BLaER1 (cell line): Measurements from ENCODE around the gene ABCA5.

Experiments used
- H3K27ac ChIP-seq: shearing (Covaris generic); formaldehyde crosslinking; 2 replicates; pipeline ENCODE4 v1.8.1; 2022
- H3K27me3 ChIP-seq: shearing (Covaris generic); formaldehyde crosslinking; 2 replicates; pipeline ENCODE4 v1.8.1; 2022
- H3K36me3 ChIP-seq: shearing (Covaris generic); formaldehyde crosslinking; 2 replicates; pipeline ENCODE4 v1.8.1; 2022
- H3K4me1 ChIP-seq: shearing (Covaris generic); formaldehyde crosslinking; 2 replicates; pipeline ENCODE4 v1.8.1; 2022
- H3K4me2 ChIP-seq: shearing (Covaris generic); formaldehyde crosslinking; 2 replicates; pipeline ENCODE4 v1.8.1; 2022
- H3K4me3 ChIP-seq: shearing (Covaris generic); formaldehyde crosslinking; 2 replicates; pipeline ENCODE4 v1.8.1; 2022
- H3K9ac ChIP-seq: shearing (Covaris generic); formaldehyde crosslinking; 2 replicates; pipeline ENCODE4 v1.8.1; 2022
- H3K9me3 ChIP-seq: shearing (Covaris generic); formaldehyde crosslinking; 2 replicates; pipeline ENCODE4 v1.8.1; 2022
- H4K20me1 ChIP-seq: shearing (Covaris generic); formaldehyde crosslinking; 2 replicates; pipeline ENCODE4 v1.8.1; 2022
- Cebpa-rat ChIP-seq: shearing (Covaris generic); IDR thresholded peaks from 2 replicates; pipeline ENCODE4 v1.8.1; 2022

ABCA5 gene

DNA sequence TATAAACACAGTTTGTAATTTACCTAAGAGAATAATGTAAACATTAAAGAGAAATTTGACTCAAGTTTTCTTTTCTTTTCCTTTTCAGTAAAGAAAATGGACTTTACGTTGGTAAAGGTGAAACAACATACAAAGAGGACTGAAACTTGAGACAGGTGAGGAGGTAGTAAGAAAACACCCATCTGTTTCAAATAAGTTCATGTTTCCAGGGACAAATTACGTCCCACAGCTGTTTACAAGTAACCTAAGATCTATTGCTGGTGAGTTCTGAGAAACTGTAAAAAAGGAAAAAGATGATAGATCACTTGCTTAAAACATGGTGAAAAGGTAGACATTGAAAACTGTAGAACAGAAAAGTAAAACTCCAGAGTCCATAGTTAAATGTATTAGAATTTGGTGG, 4.8 kb upstream of the ABCA5 start:
- Histone ChIP-seq H3K4me1 (peaks cover 6% of the 10 kb centered on the region; the same call in 1 of the 2 replicates), H3K36me3 (no peaks in the 10 kb centered on the region), H3K27ac (no peak overlapping the region), H3K4me3 (no peak overlapping the region), H3K4me2 (no peak overlapping the region), H3K27me3 (no peaks in the 10 kb centered on the region), H3K9ac (no peak overlapping the region), H4K20me1 (no peaks in the 10 kb centered on the region), H3K9me3 (no peaks in the 10 kb centered on the region)
- no peak for TF ChIP-seq Cebpa-rat

DNA sequence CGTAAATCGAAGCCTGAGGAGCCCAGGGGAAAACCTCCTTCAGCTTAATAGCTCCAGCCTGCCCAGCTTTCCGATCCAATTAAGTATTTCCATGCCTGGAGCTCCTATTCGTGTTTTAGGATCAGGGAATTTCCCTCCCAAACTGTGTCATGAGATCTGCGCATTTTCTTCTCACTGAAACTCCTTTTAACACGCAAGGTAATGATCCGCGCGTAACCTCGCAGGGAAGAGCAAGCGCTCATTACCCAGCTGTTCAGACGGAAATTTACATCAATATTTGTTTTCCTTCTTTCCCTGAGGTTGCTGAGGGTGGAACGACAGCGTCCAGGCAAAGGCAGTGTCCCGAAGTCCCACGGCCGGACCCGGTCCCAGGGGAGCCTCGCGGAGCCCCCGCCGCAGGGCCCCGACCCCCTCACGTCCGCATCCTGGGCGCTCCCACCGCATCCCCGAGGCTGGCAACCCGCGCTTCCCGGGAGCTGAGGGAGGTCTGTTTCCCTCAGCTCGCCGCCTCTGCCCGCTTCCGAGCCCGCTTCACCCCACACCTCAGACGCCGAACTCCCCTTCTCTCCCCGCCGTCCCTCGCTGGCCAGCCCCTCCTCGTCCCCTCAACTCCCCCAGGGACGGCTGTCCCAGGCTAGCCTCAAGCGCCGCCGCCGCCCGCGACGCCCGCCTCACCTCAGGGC, 415 bp downstream of the ABCA5 start:
- no peaks in the 10 kb centered on the region for H4K20me1 ChIP-seq
- H3K9me3 ChIP-seq, result no peaks in the 10 kb centered on the region
- peak overlapping the region; percentile 83 for H3K9ac ChIP-seq
- peaks cover 13% of the 10 kb centered on the region for H3K27me3 ChIP-seq
- H3K36me3 ChIP-seq, result no peaks in the 10 kb centered on the region
- H3K4me2 ChIP-seq, result peak overlapping the region; percentile 97
- peak overlapping the region; percentile 80 for H3K27ac ChIP-seq
- H3K4me1 ChIP-seq, result peaks cover 18% of the 10 kb centered on the region
- H3K4me3 ChIP-seq, result peak overlapping the region; percentile 94
- TF ChIP-seq Cebpa-rat, result no peak

DNA sequence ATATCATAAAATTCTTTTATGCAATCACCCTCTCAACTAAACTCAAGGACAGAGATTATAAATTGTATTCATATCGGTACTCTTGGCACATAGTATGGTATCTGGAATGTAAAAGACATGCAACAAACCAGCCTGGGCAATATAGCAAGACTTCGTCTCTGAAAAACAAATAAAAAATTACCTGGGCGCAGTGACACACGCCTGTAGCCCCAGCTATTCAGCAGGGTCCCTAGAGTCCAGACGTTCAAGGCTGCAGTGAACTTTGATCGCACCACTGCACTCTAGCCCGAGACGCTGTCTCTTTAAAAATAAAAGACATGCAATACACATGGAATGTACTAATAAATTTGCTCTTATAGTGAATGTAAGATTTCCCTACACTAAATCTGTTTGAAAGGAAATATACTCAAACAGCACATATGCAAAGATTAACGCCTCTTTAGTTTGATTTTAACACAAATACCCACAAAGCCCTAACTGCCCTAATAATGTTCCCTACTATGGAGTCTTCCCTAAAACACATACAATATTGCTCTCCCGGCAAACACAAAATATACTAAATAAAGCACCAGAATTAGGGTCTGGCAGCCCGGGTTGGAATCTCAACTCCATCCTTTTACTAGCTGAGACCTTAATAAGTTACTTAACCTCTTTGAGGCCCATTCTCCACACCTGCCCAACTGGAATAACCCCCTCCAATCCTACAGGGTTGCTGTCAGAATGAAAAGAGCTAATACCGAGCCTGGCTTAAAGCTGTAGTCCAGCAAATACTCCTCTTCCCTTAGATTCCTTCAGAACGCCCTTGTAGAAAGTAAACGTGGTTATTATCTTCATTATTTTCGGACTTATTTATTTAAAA, 1.2 kb downstream of the ABCA5 start:
- TF ChIP-seq Cebpa-rat, result no peak
- peak overlapping the region; percentile 94 for H3K4me3 ChIP-seq
- peaks cover 18% of the 10 kb centered on the region for H3K4me1 ChIP-seq
- no peak overlapping the region for H3K27ac ChIP-seq
- H4K20me1 ChIP-seq, result no peaks in the 10 kb centered on the region
- H3K36me3 ChIP-seq, result no peaks in the 10 kb centered on the region
- peaks cover 13% of the 10 kb centered on the region for H3K27me3 ChIP-seq
- peak overlapping the region; percentile 97 for H3K4me2 ChIP-seq
- peak overlapping the region; percentile 83 for H3K9ac ChIP-seq
- no peaks in the 10 kb centered on the region for H3K9me3 ChIP-seq

DNA sequence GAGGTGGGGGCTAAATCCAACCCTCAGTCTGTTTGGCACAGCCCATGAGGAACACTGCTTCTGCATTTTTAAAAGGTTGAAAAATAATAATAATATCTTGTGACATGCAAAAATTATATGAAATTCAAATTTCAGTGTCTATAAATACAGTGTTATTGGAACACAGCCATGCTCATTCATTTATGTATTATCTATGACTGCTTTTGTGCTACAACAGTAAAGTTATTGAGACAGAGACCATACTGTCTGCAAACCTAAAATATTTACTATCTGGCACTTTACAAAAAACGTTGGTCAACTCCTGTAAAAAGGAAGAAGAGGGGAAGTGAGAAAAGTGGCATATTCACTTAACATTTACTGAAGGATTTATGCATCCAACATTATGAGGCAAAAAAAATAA, 3.1 kb downstream of the ABCA5 start:
- no peaks in the 10 kb centered on the region for H4K20me1 ChIP-seq
- no peak overlapping the region for H3K9ac ChIP-seq
- H3K36me3 ChIP-seq, result no peaks in the 10 kb centered on the region
- no peak overlapping the region for H3K27ac ChIP-seq
- H3K4me1 ChIP-seq, result peaks cover 28% of the 10 kb centered on the region
- no peak for TF ChIP-seq Cebpa-rat
- no peaks in the 10 kb centered on the region for H3K9me3 ChIP-seq
- H3K27me3 ChIP-seq, result peaks cover 13% of the 10 kb centered on the region
- no peak overlapping the region for H3K4me2 ChIP-seq
- H3K4me3 ChIP-seq, result no peak overlapping the region

DNA sequence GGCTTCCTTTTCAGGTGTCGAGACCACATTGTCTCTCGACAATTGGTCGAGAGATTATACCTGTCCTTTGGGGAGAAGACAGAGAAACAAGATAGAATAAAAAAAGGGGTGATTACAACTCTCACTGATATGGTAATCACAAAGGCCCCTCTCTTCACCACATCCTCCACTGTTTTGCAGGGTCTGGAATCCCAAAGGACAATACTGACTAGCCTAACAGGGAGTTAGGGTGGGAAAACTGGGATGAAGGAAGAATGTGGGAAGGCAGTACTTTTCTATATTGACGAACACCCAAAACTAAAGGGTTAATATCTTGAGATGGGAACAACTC, 6.1 kb downstream of the ABCA5 start:
- Histone ChIP-seq H3K9ac (no peak overlapping the region), H3K9me3 (no peaks in the 10 kb centered on the region), H4K20me1 (no peaks in the 10 kb centered on the region), H3K4me3 (no peak overlapping the region), H3K27ac (no peak overlapping the region), H3K27me3 (peaks cover 5% of the 10 kb centered on the region), H3K4me2 (no peak overlapping the region), H3K4me1 (peaks cover 17% of the 10 kb centered on the region), H3K36me3 (no peaks in the 10 kb centered on the region)
- TF ChIP-seq Cebpa-rat, result no peak

DNA sequence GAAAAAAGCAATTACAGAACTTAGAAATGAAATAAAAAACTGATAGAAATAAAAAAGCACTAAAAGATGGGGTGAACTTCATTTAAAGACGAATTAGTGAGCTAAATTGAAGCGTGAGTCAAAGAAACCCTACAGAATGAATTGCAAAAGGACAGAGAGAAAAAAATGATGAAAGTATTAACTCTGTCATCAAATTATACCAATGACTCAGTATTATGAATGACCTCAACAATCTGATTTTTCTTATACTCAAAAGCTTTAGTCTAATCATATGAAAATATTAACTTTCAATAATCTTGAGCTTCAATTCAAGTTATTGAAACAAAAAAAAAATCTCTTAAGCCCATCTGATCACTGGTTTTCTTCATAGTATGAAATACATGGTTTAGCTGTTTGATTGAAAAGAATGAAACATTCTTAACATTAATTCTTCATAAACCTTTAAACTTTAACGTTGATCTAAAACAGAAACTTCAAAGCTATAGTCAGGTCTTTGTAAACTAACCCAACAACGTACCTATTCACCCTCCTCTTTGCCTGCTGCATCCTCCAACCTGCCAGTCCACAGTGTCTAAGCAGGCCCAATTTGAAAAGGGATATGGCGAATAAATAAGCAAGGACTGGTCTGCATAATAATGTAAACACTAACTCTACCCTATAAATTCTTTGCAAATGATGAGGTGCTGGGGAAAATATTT, 6.6 kb downstream of the ABCA5 start:
- Histone ChIP-seq H3K4me2 (no peak overlapping the region), H3K36me3 (no peaks in the 10 kb centered on the region)

DNA sequence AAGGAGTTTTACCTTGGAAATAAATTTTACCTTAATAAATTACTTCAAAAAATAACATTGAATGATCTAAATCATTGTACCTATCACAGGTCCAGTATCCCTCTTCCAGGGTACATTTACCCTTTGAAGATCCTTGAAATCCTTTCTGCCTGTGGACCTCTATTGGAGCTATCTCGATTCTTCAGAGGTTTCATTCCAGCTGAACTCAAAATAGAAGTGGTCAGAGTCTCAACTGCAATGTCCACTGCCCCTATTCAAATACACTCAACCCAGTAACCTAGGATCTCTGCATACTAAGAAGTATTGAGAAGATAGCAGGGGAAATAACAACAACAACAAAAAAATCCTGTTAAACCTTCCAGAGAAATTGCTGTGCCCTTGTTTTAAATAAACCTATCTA, 9.3 kb downstream of the ABCA5 start:
- Histone ChIP-seq H3K36me3 (no peaks in the 10 kb centered on the region), H3K9ac (no peak overlapping the region), H3K4me2 (no peak overlapping the region), H3K4me1 (peaks cover 11% of the 10 kb centered on the region), H3K27ac (no peak overlapping the region), H3K9me3 (no peaks in the 10 kb centered on the region), H3K27me3 (no peaks in the 10 kb centered on the region), H4K20me1 (no peaks in the 10 kb centered on the region), H3K4me3 (no peak overlapping the region)
- TF ChIP-seq Cebpa-rat, result no peak

More for the DNA sequence above, 6.6 kb downstream of the ABCA5 start:
- H3K9ac ChIP-seq, result no peak overlapping the region
- no peaks in the 10 kb centered on the region for H3K27me3 ChIP-seq
- H4K20me1 ChIP-seq, result no peaks in the 10 kb centered on the region
- no peak overlapping the region for H3K4me3 ChIP-seq
- no peak overlapping the region for H3K27ac ChIP-seq
- H3K4me1 ChIP-seq, result peaks cover 12% of the 10 kb centered on the region
- TF ChIP-seq Cebpa-rat, result no peak
- no peaks in the 10 kb centered on the region for H3K9me3 ChIP-seq

DNA sequence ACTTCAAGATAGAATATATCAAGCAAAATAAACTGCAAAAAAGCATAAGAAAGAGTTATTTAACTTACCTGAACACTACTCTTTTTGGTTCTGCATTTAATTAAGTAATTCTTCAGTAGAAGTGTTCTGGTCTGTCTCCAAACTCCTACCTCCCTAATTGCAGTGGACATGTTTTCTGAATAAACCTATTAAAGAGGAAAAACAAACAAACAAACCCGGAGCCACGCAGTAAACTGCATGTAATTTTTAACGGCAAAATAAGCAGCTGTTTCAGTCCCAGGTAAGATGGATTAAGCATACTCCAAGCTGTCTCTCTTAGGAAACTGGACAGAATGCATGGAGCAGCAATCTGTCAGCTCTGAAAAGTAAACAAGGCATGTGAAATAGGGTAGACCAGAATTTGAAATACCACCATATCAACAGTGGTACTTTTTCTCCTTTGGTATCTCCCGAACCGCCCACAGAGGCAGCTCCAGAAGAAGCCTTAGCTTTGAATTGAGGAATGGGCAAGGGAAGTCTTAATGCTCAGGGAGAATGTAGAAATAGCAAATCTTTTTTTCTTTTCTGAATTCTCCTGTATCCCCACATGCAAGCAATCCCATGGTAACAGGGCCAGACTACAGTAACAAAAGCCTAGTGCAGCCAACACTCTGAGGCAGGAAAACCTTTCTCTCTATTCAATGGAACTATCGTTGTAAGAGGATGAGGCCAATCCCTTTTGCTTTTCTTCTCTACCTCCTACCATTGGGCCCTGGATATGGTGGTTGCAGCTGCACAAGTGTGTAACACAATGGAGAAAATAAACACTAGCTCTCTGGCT, 12.5 kb downstream of the ABCA5 start:
- no peak overlapping the region for H3K9ac ChIP-seq
- TF ChIP-seq Cebpa-rat, result no peak
- H3K36me3 ChIP-seq, result no peaks in the 10 kb centered on the region
- no peak overlapping the region for H3K4me2 ChIP-seq
- no peak overlapping the region for H3K27ac ChIP-seq
- H3K9me3 ChIP-seq, result no peaks in the 10 kb centered on the region
- H4K20me1 ChIP-seq, result no peaks in the 10 kb centered on the region
- no peaks in the 10 kb centered on the region for H3K27me3 ChIP-seq
- no peak overlapping the region for H3K4me3 ChIP-seq
- H3K4me1 ChIP-seq, result peaks cover 8% of the 10 kb centered on the region

DNA sequence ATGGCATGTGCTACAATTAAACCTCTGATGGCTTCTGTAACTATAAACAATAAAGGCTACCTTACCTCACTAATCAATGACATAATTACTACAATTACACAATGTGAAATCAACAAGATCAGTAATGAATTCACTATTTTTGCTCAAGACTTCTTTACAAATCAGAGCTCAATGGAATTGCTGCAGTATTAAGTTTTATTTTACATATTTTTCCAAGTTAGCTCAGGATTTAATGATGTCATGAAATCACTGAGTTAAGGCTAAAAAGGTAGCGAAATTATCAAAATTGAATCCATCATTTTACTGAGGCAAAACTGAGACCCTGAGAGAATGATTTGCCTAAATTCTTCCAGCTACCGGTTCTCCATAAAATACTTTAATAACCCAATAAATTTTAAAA, 21.8 kb downstream of the ABCA5 start:
- Histone ChIP-seq H3K9me3 (no peaks in the 10 kb centered on the region), H3K4me1 (no peaks in the 10 kb centered on the region), H3K4me2 (no peak overlapping the region), H3K36me3 (peaks cover 2% of the 10 kb centered on the region; the same call in 1 of the 2 replicates), H3K9ac (no peak overlapping the region), H3K4me3 (no peak overlapping the region), H3K27me3 (no peaks in the 10 kb centered on the region), H4K20me1 (no peaks in the 10 kb centered on the region), H3K27ac (no peak overlapping the region)
- no peak for TF ChIP-seq Cebpa-rat
